GM12878 (cell line): ENCODE results near the gene WNT16. TPM values are rescaled to one million over a fixed set of nuclear protein-coding genes. Genes with fewer than 3 reads are reported as not detected.

ENCODE experiments used
- ATAC-seq: fragments of 200-7000 bp; cut with Tn5 transposase; 3 replicates; pipeline ENCODE4 v1.9.1; 2020; ENCODE audit warnings: mild to moderate bottlenecking, moderate library complexity
- BruUV-seq: library from RNA; stranded (reverse); fragments of 400-500 nt; replicated peaks from 2 replicates; lab custom pipeline; 2021; lab: Mats Ljungman, UMichigan
- CTCF ChIA-PET: fragments of 300-600 bp; sonication (Branson Sonifier 250); formaldehyde crosslinking; extraction: SDS; loops from one replicate; lab custom pipeline; 2021; ENCODE audit warnings: inconsistent platforms; lab: Yijun Ruan, JAX
- POLR2A ChIA-PET: fragments of 350-600 bp; formaldehyde crosslinking; extraction: SDS; loops from one replicate; lab custom pipeline; 2021; ENCODE audit warnings: inconsistent platforms; lab: Charles Lee
- RAD21 ChIA-PET: fragments of 300-600 bp; sonication (Branson Sonifier 250); formaldehyde crosslinking; loops from one replicate; lab custom pipeline; 2023; ENCODE audit warnings: antibody characterized with exemption; ENCODE audit not compliant: unreplicated experiment; lab: Charles Lee
- SMC1A ChIA-PET: fragments of 300-600 bp; sonication (Branson Sonifier 250); formaldehyde crosslinking; loops from one replicate; lab custom pipeline; 2023; ENCODE audit not compliant: unreplicated experiment, uncharacterized antibody; lab: Charles Lee
- DNase-seq: peaks from one replicate; pipeline ENCODE4 v3.0.0-alpha.2; 2011; ENCODE audit warnings: low read depth, low spot score
- FAIRE-seq: peaks from 3 replicates; lab custom pipeline; 2011; peaks lifted over from hg19 to GRCh38; lab: Jason Lieb, UNC
- H2AFZ ChIP-seq: 2 replicates; pipeline ENCODE4 v1.6.0; 2011; ENCODE audit warnings: low read depth, low read length, control low read depth; ENCODE audit not compliant: control insufficient read depth
- H3K27ac ChIP-seq: 2 replicates; pipeline ENCODE4 v1.5.1; 2011; ENCODE audit warnings: control low read depth; ENCODE audit not compliant: control insufficient read depth, insufficient read depth
- H3K27me3 ChIP-seq, 2 experiments: replicated peaks in 1 of 2; 2 replicates each; pipeline versions ENCODE4 v1.6.0 to v1.6.1; 2011; ENCODE audit warnings: low read length in 1 of 2; ENCODE audit not compliant: control insufficient read depth in 2 of 2, insufficient read depth in 2 of 2
- H3K36me3 ChIP-seq, 2 experiments: 2 replicates each; pipeline ENCODE4 v1.5.1; 2011; ENCODE audit warnings: low read length in 1 of 2; ENCODE audit not compliant: control insufficient read depth in 2 of 2, insufficient read depth in 2 of 2
- H3K4me1 ChIP-seq: 2 replicates; pipeline ENCODE4 v1.6.1; 2011; ENCODE audit warnings: mild to moderate bottlenecking, low read length, moderate library complexity, mixed read lengths; ENCODE audit not compliant: control insufficient read depth, insufficient read depth
- H3K4me2 ChIP-seq: 2 replicates; pipeline ENCODE4 v1.6.0; 2011; ENCODE audit warnings: control low read depth; ENCODE audit not compliant: control insufficient read depth, insufficient read depth
- H3K4me3 ChIP-seq: fragments of 200-600 bp; sonication (generic); 2 replicates; pipeline ENCODE4 v1.5.1; 2016
- H3K79me2 ChIP-seq: 2 replicates; pipeline ENCODE4 v1.6.0; 2011; ENCODE audit warnings: low read length; ENCODE audit not compliant: control insufficient read depth, insufficient read depth
- H3K9ac ChIP-seq: 2 replicates; pipeline ENCODE4 v1.8.0; 2011; ENCODE audit warnings: low read length, control low read depth, mixed read lengths; ENCODE audit not compliant: control insufficient read depth, insufficient read depth
- H3K9me3 ChIP-seq: replicated peaks from 3 replicates; pipeline ENCODE4 v1.5.1; 2011; ENCODE audit warnings: mild to moderate bottlenecking, low read length; ENCODE audit not compliant: control insufficient read depth, insufficient read depth
- H4K20me1 ChIP-seq: 2 replicates; pipeline ENCODE4 v1.6.0; 2011; ENCODE audit not compliant: control insufficient read depth, insufficient read depth
- IRF4 ChIP-seq: IDR thresholded peaks from 2 replicates; pipeline ENCODE4 v1.6.1; 2011; ENCODE audit warnings: low read depth, low read length
- KLF5 ChIP-seq: fragments of 450-650 bp; IDR thresholded peaks from 2 replicates; pipeline ENCODE4 v1.6.1; 2014; ENCODE audit warnings: mild to moderate bottlenecking; ENCODE audit not compliant: partially characterized antibody
- RFX5 ChIP-seq: IDR thresholded peaks from 2 replicates; pipeline ENCODE4 v1.6.1; 2011; ENCODE audit warnings: low read depth, low read length, improper control_type of control experiment
- SP1 ChIP-seq: IDR thresholded peaks from one replicate; pipeline ENCODE4 v1.6.1; 2011; ENCODE audit warnings: low read depth, low read length
- WGBS: methylation state at CpG from one replicate; pipeline ENCODE4 v1.1.6; 2016; ENCODE audit warnings: low lambda C conversion rate; ENCODE audit not compliant: insufficient replicate concordance, insufficient coverage; ENCODE audit errors: missing lambda C conversion rate; 5-methylcytosine and 5-hydroxymethylcytosine counted together
- in situ Hi-C: fragments of 300-500 bp; cut with MboI; formaldehyde crosslinking; loops from 9 replicates; pipeline ENCODE4 v1.14.3; 2018; ENCODE audit warnings: mixed read lengths
- intact Hi-C: fragments of 100-400 bp; cut with micrococcal nuclease; formaldehyde crosslinking; loops from one replicate; pipeline ENCODE4 v1.14.2; 2022; ENCODE audit not compliant: unreplicated experiment
- polyA plus RNA-seq, 11 experiments: library from polyadenylated mRNA; depleted of rRNA in 4 of 11; unstranded in 6 of 11; stranded (reverse) in 5 of 11; fragments of >200 nt; fragmentation: Nextera tagmentation in 4 of 11; fragmentation: Illumina TruSeq in 1 of 11; extraction: Ambion mirVana in 4 of 11; extraction: Trizol in 1 of 11; gene quantifications; 1 replicate in 1 of 11; 2 replicates in 10 of 11; pipeline versions ENCODE4 v1.2.1 to v1.2.3, GENCODE V29; 2011 to 2016; ENCODE audit warnings: inconsistent platforms in 2 of 11, missing spikeins in 2 of 11, low read depth in 1 of 11
- total RNA-seq, 4 experiments: library from RNA; depleted of rRNA in 3 of 4; stranded (reverse); fragments of >200 nt in 3 of 4; fragmentation: Illumina TruSeq in 1 of 4; extraction: Trizol in 1 of 4; gene quantifications; 2 replicates each; pipeline versions ENCODE4 v1.2.1 to v1.2.3, GENCODE V29; 2013 to 2021
- TF ChIP-seq, protein P1 (sequence below): fragments of 450-650 bp; IDR thresholded peaks from 2 replicates; pipeline ENCODE4 v1.6.1; 2016; ENCODE audit warnings: mild to moderate bottlenecking

The WNT16 gene
- total and polyA plus RNA-seq, 10 of the 15 experiments (the other 5 are each of a cell fraction or from before 2014, with no cell fraction given), result 0.05 to 0.11 (median 0.06) TPM; not detected in 5

DNA sequence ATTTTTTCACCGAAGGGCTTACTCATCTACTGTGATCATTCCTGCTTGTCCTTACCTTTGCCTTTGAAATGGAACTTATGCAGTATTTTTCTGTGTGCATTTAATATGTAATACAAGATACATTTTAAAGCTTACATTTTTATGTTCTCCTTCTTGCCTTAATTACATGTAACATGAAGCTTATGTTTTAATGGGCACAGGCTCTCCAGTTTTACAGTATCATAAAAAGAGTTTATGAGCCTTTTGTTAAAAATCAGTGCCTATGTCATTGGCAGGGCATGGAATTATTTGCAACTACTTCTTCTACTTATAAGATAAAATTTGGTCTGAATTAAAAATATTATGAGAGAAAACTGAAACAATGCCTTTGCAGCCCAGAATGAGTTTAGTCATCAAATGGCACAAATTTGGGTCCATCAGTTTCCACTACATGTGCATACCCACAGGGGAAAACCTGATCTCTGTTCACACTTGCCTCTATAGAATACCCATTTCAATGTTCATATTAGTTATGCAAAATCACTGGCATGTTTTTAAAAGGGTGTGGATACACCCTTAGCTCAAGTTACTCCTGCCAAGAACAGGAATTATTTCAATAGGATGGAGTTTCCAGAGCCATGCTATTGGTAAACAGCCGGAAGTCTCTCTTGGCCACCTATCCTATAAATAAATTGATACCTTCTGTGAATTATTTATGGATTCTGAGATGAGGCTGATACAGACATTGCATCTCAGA lies 27.9 kb upstream of the WNT16 start:
- H3K36me3 ChIP-seq, result no peaks in the 10 kb centered on the region
- H3K27ac ChIP-seq, result no peak overlapping the region
- no peaks in the 10 kb centered on the region for H3K9me3 ChIP-seq
- H3K4me2 ChIP-seq, result no peak overlapping the region
- no peak overlapping the region for H2AFZ ChIP-seq
- no peak overlapping the region for H3K9ac ChIP-seq
- H3K27me3 ChIP-seq, result no peaks in the 10 kb centered on the region
- intact Hi-C loops, result loop anchor here (10.0 kb wide), 1 partner anchor 234 kb away; no protein-coding TSS in a partner anchor
- ATAC-seq (0 out of 3 replicates have a peak, but pooled peaks have one; percentile 8), FAIRE-seq (no peak), DNase-seq (no peak)
- no peak for TF ChIP-seq KLF5
- no peak for TF ChIP-seq RFX5
- no peak for TF ChIP-seq IRF4
- TF ChIP-seq, protein P1, sequence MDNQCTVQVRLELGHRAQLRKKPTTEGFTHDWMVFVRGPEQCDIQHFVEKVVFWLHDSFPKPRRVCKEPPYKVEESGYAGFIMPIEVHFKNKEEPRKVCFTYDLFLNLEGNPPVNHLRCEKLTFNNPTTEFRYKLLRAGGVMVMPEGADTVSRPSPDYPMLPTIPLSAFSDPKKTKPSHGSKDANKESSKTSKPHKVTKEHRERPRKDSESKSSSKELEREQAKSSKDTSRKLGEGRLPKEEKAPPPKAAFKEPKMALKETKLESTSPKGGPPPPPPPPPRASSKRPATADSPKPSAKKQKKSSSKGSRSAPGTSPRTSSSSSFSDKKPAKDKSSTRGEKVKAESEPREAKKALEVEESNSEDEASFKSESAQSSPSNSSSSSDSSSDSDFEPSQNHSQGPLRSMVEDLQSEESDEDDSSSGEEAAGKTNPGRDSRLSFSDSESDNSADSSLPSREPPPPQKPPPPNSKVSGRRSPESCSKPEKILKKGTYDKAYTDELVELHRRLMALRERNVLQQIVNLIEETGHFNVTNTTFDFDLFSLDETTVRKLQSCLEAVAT, result no peak
- no peak for TF ChIP-seq SP1
- ChIA-PET RAD21 (interaction anchor here (1.2 to 2.7 kb wide), 3 partner anchors 12 to 66 kb away, joined by 3 to 9 read pairs (median 8); no protein-coding TSS in a partner anchor), CTCF (interaction anchor here (1.4 kb wide), 1 partner anchor 22 kb away, joined by 4 read pairs; no protein-coding TSS in a partner anchor), POLR2A (interaction anchor here (1.3 kb wide), 1 partner anchor 22 kb away, joined by 4 read pairs; no protein-coding TSS in a partner anchor), SMC1A (interaction anchor here (0.6 to 1.5 kb wide), 9 partner anchors 10 to 165 kb away, joined by 3 to 8 read pairs (median 3); no protein-coding TSS in a partner anchor)
- in situ Hi-C loops, result no loop called here
- H3K4me1 ChIP-seq, result peaks cover 16% of the 10 kb centered on the region
- H3K79me2 ChIP-seq, result no peaks in the 10 kb centered on the region
- no TSS peak for BruUV-seq
- 95% methylated on average over 2 of the region's 2 CpGs for WGBS
- no peak overlapping the region for H3K4me3 ChIP-seq
- H4K20me1 ChIP-seq, result no peaks in the 10 kb centered on the region
